Esophagus (tissue), 2 donors: ENCODE data around the gene WDPCP. TPM values are rescaled to one million over a fixed set of nuclear protein-coding genes. Genes with fewer than 3 reads are reported as not detected.

ENCODE experiments used
- H3K27ac ChIP-seq, 2 donors: one replicate each; pipeline ENCODE4 v1.5.1; 2013; ENCODE audit warnings: low read depth in 2 of 2, mild to moderate bottlenecking in 2 of 2, inconsistent platforms in 1 of 2, low read length in 1 of 2, moderate library complexity in 1 of 2
- H3K27me3 ChIP-seq, 2 donors: one replicate each; pipeline ENCODE4 v1.6.1; 2013; ENCODE audit warnings: low read length in 2 of 2, control low read depth in 1 of 2, mild to moderate bottlenecking in 1 of 2; ENCODE audit not compliant: insufficient read depth in 2 of 2, control insufficient read depth in 1 of 2
- H3K36me3 ChIP-seq, 2 donors: one replicate each; pipeline ENCODE4 v1.6.1; 2013; ENCODE audit warnings: low read length in 1 of 2; ENCODE audit not compliant: control insufficient read depth in 2 of 2, insufficient read depth in 2 of 2
- H3K4me1 ChIP-seq, 2 donors: one replicate each; pipeline ENCODE4 v1.6.1; 2013; ENCODE audit warnings: low read length in 1 of 2; ENCODE audit not compliant: control insufficient read depth in 2 of 2, insufficient read depth in 2 of 2
- H3K4me3 ChIP-seq, 2 donors: one replicate each; pipeline ENCODE4 v1.5.1; 2013; ENCODE audit warnings: low read length in 2 of 2, mild to moderate bottlenecking in 2 of 2, low read depth in 1 of 2, moderate library complexity in 1 of 2
- H3K9me3 ChIP-seq, 2 donors: one replicate each; pipeline ENCODE4 v1.6.1; 2013; ENCODE audit warnings: mild to moderate bottlenecking in 2 of 2, low read depth in 1 of 2, low read length in 1 of 2, moderate library complexity in 1 of 2; ENCODE audit not compliant: control insufficient read depth in 2 of 2, insufficient read depth in 1 of 2
- WGBS, 2 donors: extraction: QIAGEN DNeasy Blood & Tissue Kit; methylation state at CpG; one replicate each; pipeline ENCODE4 v1.1.7; 2013; 5-methylcytosine and 5-hydroxymethylcytosine counted together
- polyA plus RNA-seq, 2 donors: library from polyadenylated mRNA; stranded (reverse); fragments of 200-250 nt; gene quantifications; one replicate each; pipeline ENCODE4 v1.2.3, GENCODE V29; 2013
- donor health status: healthy with polysubstance abuse.
- donor health status: Bipolar disorder and iron deficiency.

Gene WDPCP
- polyA plus RNA-seq, 2 donors, result 0.81 to 0.94 TPM

DNA sequence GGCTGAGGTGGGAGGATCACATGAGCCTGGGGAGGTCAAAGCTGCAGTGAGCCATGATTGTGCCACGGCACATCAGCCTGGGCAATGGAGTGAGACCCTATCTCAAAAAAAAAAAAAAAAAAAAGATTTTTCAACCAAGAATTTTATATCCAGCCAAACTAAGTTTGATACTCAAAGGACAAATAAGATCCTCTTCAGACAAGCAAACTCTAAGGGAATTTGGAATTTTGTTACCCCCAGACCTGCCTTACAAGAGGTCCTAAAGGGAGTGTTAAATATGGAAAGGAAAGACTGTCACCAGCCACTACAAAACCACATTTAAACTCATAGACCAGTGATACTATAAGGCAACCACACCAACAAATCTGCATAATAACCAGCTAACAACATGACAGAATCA, 67.5 kb downstream of the WDPCP start:
- no peak overlapping the region for H3K4me3 ChIP-seq
- no peaks in the 10 kb centered on the region for H3K27me3 ChIP-seq
- peaks cover 3 to 10% of the 10 kb centered on the region in 2 donors for H3K9me3 ChIP-seq
- no peaks in the 10 kb centered on the region for H3K4me1 ChIP-seq
- 75 to 91% methylated on average over 1 of the region's 1 CpG for WGBS, 2 donors
- no peak overlapping the region for H3K27ac ChIP-seq
- H3K36me3 ChIP-seq, result no peaks in the 10 kb centered on the region

DNA sequence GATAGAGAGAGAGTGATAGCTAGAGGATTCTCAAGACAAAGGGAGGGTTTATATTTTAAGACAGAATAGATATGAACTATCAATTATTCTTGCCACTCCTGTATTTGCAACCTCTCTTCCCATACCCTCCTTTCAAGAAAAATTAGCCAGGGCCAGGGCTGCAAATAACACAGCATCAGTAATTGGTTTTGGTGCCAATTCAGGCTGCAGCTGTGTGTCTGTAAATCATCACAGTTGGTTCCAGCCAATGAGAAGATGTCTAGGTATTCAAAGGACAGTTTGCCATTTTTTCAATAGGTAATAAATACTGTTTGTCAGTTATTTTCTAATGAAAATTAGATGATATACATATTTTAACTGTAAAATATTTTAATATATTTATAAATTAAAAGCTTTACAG, 73.5 kb downstream of the WDPCP start:
- Histone ChIP-seq H3K27ac (no peak overlapping the region), H3K27me3 (no peaks in the 10 kb centered on the region), H3K4me1 (no peaks in the 10 kb centered on the region), H3K9me3 (peaks cover 2 to 7% of the 10 kb centered on the region in 2 donors), H3K36me3 (no peaks in the 10 kb centered on the region), H3K4me3 (no peak overlapping the region)

DNA sequence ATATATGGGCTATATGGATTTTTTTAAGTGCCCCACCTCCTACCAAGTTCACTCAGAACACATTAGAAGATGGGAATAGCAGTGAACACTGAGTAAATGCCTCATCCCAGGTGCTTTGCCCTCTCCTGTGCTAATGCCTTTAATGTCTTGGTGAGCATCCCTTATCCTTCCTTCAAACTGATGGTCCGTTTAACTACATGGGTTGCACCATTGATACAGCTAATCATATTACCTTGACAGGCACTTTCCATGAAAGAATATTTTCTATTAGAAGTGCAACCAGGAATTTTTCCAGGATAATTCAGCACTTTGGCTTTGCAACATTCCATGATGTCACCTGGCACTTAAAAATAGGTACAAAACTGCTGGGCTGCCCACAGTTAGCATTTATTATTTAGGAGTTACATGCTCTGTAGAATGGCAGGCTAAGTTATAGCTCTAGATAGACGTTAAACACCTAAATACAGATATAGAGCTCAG, 74.0 kb downstream of the WDPCP start:
- Histone ChIP-seq H3K9me3 (peaks cover 2 to 6% of the 10 kb centered on the region in 2 donors), H3K27me3 (no peaks in the 10 kb centered on the region), H3K36me3 (no peaks in the 10 kb centered on the region), H3K4me3 (no peak overlapping the region), H3K4me1 (no peaks in the 10 kb centered on the region), H3K27ac (no peak overlapping the region)
- WGBS, 2 donors, result 78 to 90% methylated on average over 2 of the region's 2 CpGs

DNA sequence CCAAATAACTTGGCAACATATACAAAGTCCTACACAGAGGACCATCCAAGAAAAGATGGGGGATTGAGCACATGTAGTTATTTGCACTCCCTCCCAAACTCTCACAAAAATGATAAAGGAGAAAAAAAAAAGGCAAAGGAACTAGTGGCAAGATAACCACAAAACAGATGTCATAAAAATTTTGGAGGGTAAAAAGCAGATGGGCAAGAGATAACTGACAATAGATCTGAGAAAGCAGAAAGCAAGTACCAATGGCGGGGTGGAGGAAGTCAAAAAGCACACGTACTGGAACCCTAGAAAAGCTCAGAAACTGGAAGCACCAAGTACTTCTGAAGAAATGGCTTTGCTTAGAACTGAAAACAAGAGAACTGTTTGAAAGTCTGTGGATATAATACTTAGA, 82.0 kb downstream of the WDPCP start:
- Histone ChIP-seq H3K27ac (no peak overlapping the region), H3K36me3 (no peaks in the 10 kb centered on the region), H3K9me3 (peaks cover 0 to 2% of the 10 kb centered on the region in 2 donors)

DNA sequence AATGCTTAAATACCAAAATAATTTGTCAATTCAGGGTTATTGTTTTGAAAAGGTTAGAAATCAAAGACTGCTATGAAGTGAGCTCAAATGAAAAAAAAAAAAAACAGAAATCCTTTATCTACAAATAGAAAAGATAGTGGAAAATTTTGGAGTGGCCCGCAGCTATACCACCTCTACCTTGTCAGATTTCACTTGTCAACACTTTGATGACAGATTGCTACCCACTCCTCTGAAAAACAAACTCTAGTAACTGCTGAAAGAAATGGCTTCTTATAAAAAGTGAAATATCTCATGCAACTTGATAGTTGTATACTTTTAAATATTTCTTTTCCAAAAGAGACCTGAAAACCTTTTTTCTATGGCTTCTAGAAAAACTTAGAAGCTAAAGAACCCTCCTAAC, 84.5 kb downstream of the WDPCP start:
- H3K36me3 ChIP-seq, result no peaks in the 10 kb centered on the region
- peaks cover 0 to 3% of the 10 kb centered on the region in 2 donors for H3K4me1 ChIP-seq
- 87 to 96% methylated on average over 1 of the region's 1 CpG for WGBS, 2 donors
- no peak overlapping the region for H3K4me3 ChIP-seq
- no peaks in the 10 kb centered on the region for H3K9me3 ChIP-seq
- no peak overlapping the region for H3K27ac ChIP-seq
- no peaks in the 10 kb centered on the region for H3K27me3 ChIP-seq

More for the DNA sequence above, 82.0 kb downstream of the WDPCP start:
- no peak overlapping the region for H3K4me3 ChIP-seq
- H3K27me3 ChIP-seq, result no peaks in the 10 kb centered on the region
- WGBS, 2 donors, result 78 to 88% methylated on average over 2 of the region's 2 CpGs
- no peaks in the 10 kb centered on the region for H3K4me1 ChIP-seq

DNA sequence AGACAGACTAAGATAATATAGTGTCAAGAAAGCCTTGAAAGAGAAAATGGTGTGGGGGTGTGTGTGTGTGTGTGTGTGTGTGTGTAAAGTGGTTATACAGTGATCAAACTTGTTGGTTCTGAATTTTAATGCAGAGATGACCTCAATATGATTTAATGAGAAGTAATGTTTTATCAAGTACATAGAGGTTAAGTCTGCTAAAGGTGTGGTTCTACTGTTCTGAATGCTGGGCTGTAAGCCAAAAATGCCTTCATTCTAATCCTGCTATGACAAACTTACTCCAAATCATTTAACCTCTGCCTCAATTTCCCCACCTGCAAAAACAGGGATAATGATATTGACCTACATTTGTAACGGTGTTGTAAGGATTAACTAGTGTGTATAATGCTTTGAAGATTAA, 87.9 kb downstream of the WDPCP start:
- Histone ChIP-seq H3K4me1 (peaks cover 0 to 3% of the 10 kb centered on the region in 2 donors), H3K36me3 (no peaks in the 10 kb centered on the region), H3K27me3 (no peaks in the 10 kb centered on the region), H3K9me3 (no peaks in the 10 kb centered on the region), H3K4me3 (no peak overlapping the region), H3K27ac (no peak overlapping the region)
- 50 to 69% methylated on average over 1 of the region's 1 CpG for WGBS, 2 donors

DNA sequence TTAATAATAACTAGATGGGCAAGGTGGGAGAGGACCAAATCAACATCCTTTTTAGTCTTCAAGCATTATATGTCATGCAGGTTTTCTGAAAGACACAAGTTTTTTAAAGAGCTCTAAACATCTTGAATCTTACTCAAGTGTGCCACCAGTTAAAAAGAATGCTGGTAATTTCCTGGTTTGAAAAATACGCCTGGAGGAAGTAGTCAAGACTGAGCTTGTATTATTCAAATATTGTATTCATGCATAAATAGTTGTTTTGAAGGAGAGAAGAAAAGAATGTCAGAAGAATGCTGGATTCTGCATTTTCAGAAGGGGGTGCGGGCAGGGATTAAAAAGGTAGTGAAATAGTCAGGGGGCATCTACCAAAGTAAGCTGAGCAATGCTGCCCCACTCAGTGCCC, 90.7 kb downstream of the WDPCP start:
- H3K27ac ChIP-seq, result no peak overlapping the region
- 60 to 63% methylated on average over 2 of the region's 2 CpGs for WGBS, 2 donors
- no peaks in the 10 kb centered on the region for H3K9me3 ChIP-seq
- H3K36me3 ChIP-seq, result no peaks in the 10 kb centered on the region
- H3K4me3 ChIP-seq, result no peak overlapping the region
- H3K4me1 ChIP-seq, result peaks cover 0 to 3% of the 10 kb centered on the region in 2 donors
- no peaks in the 10 kb centered on the region for H3K27me3 ChIP-seq

DNA sequence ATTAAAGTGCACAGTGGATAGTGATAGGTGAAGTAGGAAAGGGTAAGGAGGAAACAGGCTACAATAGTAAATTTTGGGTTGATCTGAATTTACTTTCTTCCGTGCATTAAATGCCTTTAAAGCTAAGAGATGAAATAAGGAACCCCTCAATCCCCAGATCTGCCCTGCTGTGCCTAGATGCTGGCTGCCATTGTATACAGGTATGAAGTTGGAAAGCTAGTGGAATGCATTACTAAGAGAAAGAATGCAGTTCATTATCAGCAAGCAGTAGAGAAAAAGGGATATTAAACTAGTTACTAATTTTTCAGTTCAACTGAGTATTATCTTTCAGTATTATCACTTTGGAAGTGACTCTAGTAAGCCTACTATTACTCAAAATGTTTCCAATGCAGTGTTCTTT, 93.3 kb downstream of the WDPCP start:
- Histone ChIP-seq H3K9me3 (no peaks in the 10 kb centered on the region), H3K4me3 (no peak overlapping the region), H3K27ac (no peak overlapping the region), H3K36me3 (no peaks in the 10 kb centered on the region), H3K27me3 (no peaks in the 10 kb centered on the region), H3K4me1 (peaks cover 0 to 3% of the 10 kb centered on the region in 2 donors)
- WGBS, 2 donors, result 96% methylated on average over 1 of the region's 1 CpG

DNA sequence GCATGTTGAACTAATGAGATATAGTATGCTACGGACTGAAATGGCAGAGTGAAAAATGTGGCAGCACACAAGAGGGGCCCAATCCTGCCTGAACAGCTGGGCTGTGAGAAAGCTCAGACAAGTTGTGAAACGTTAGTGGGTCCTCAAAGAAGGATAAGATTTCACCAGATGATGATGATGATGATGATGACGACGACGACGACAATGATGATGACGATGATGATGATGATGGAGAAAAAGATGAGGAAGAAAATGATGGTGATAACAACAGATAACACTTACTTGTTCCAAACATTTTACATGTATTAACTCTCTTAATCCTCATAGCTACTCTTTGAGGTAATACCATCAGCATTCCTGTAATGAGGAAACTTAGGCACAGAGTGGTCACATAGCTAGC, 94.2 kb downstream of the WDPCP start:
- H3K27ac ChIP-seq, result no peak overlapping the region
- no peak overlapping the region for H3K4me3 ChIP-seq
- no peaks in the 10 kb centered on the region for H3K36me3 ChIP-seq
- H3K27me3 ChIP-seq, result no peaks in the 10 kb centered on the region
- WGBS, 2 donors, result 85 to 91% methylated on average over 7 of the region's 7 CpGs
- H3K9me3 ChIP-seq, result no peaks in the 10 kb centered on the region
- H3K4me1 ChIP-seq, result no peaks in the 10 kb centered on the region

DNA sequence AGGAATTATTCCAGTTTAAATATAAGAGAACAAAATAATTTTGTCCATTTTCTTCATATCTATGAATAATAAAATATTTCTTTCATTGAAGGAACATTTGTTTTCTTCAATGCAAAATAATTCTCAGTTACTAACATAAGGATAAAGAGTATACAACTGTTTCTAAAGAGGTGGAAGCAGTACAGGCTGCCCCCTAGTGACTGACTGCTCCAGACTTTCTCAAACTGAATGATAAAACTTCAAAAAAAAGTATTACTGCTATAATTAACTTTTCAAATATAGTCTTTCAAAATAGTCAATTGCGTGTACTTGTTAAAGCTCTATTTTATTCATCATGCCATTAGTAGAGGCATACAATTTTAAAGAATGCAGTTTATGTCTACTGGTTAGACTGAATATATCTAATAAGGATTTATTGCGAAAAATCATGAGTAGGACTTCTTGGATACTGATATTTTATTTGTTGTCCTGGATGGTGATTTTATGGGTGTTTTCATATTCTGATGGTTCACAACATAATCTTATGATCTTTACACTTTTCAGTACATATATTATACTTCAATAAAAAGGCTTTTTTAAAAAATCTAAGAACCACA, 100.1 kb downstream of the WDPCP start:
- no peak overlapping the region for H3K4me3 ChIP-seq
- 67 to 69% methylated on average over 2 of the region's 2 CpGs for WGBS, 2 donors

More for the DNA sequence above, 100.1 kb downstream of the WDPCP start:
- no peaks in the 10 kb centered on the region for H3K9me3 ChIP-seq
- H3K27ac ChIP-seq, result no peak overlapping the region
- no peaks in the 10 kb centered on the region for H3K36me3 ChIP-seq
- H3K27me3 ChIP-seq, result no peaks in the 10 kb centered on the region
- H3K4me1 ChIP-seq, result no peaks in the 10 kb centered on the region
